ENCODE measurements around the gene PPP1R13L. TPM values are rescaled to one million over a fixed set of nuclear protein-coding genes. Genes with fewer than 3 reads are reported as not detected.

Gene PPP1R13L
- polyA plus RNA-seq, 1 donor from 2014 or later, result not detected

Small RNAs within 50 kb of the gene (small RNA-seq; reads per million reads assigned to genes)
- 0 reads per million in 3 experiments for gene MIR6088

Other genes starting within 250 kb of the PPP1R13L start
- 1.6 and 2.8 TPM in 2 replicates for gene NKPD1, start 244.1 kb downstream of the PPP1R13L start, polyA plus RNA-seq
- gene TRAPPC6A, start 226.8 kb downstream of the PPP1R13L start, polyA plus RNA-seq, result 34.9 and 48.5 TPM in 2 replicates
- 1.8 and 4.3 TPM in 2 replicates for gene BLOC1S3, start 226.3 kb downstream of the PPP1R13L start, polyA plus RNA-seq
- not detected in 2 replicates for gene EXOC3L2, start 159.7 kb downstream of the PPP1R13L start, polyA plus RNA-seq
- gene MARK4, start 153.8 kb downstream of the PPP1R13L start, polyA plus RNA-seq, result 11.6 and 23.1 TPM in 2 replicates
- 0.14 TPM in 1 of 2 replicates, not detected in the other for gene CKM, start 82.2 kb downstream of the PPP1R13L start, polyA plus RNA-seq
- 0.44 TPM in 1 of 2 replicates, not detected in the other for gene KLC3, start 64.3 kb downstream of the PPP1R13L start, polyA plus RNA-seq
- 28.8 and 39.0 TPM in 2 replicates for gene ERCC2, start 34.5 kb downstream of the PPP1R13L start, polyA plus RNA-seq
- 2.3 and 2.4 TPM in 2 replicates for gene POLR1G, start 1.6 kb upstream of the PPP1R13L start, polyA plus RNA-seq
- gene ERCC1, start 18.8 kb upstream of the PPP1R13L start, polyA plus RNA-seq, result 69.2 and 80.8 TPM in 2 replicates
- gene FOSB, start 62.9 kb upstream of the PPP1R13L start, polyA plus RNA-seq, result 1.4 and 2.1 TPM in 2 replicates
- 70.3 and 83.9 TPM in 2 replicates for gene RTN2, start 92.0 kb upstream of the PPP1R13L start, polyA plus RNA-seq
- gene PPM1N, start 93.4 kb upstream of the PPP1R13L start, polyA plus RNA-seq, result 1.0 and 1.8 TPM in 2 replicates
- 6.1 and 15.6 TPM in 2 replicates for gene VASP, start 102.4 kb upstream of the PPP1R13L start, polyA plus RNA-seq
- gene OPA3, start 179.7 kb upstream of the PPP1R13L start, polyA plus RNA-seq, result 3.3 and 6.0 TPM in 2 replicates
- 0.25 TPM in 1 of 2 replicates, not detected in the other for gene GPR4, start 197.1 kb upstream of the PPP1R13L start, polyA plus RNA-seq
- gene EML2, start 234.3 kb upstream of the PPP1R13L start, polyA plus RNA-seq, result 18.9 and 19.2 TPM in 2 replicates